A204.1 (cell line): ENCODE measurements around the gene PITPNM3.
"Not testable (repeated sequence)": the region's sequence is repeated elsewhere in the genome, so short reads cannot be mapped to it uniquely, and the experiment has no call there.

Source experiments
- FAIRE-seq: peaks from 2 replicates; lab custom pipeline; 2012; peaks lifted over from hg19 to GRCh38; lab: Jason Lieb, UNC

The PITPNM3 gene

DNA sequence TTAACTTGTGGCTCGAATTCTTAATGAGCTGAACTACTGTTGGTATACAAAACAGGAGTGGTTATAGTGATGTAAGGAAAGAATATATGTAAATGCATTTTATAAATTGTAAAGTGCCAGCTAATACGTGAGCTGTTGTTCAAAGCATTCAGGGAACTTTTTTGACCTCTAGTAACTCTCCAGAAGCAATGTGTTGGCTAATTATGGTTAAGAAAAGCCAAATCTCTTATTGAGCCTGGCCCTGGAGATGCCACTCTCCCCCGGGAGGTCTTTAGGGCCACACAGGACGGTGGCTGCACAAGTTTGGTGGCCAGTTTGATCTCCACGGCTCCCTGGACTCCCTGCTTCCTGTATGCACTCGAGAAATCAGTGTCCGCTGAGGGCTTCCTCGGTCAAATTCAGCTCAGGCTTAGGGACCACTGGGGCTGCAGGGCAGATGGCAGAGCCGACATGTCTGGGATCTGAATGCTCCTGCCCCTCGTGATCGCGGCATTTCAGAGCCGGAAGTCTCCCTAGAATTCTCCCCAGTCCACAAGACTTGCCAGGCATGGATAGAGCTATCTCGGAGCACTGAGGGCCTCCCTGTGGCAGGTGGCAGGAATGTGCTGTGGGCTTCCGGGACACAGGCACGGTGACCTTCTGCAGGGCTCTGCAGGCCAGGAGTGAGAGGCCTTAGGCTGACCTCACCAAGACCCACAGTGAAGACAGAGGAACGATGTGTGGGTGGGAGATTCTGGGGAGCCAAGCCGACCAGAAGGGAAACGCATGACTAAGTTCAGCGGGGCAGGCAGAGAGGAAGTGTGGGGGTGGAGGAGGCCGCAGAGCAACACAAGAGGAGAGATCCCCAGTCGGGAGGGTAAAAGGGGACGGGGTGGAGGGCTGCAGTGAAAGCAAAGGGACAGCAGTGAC lies 18.6 kb upstream of the PITPNM3 start:
- no peak for FAIRE-seq

GRCh38 chr17:6573982-6574686 lies 17.8 kb upstream of the PITPNM3 start:
- FAIRE-seq: no peak

- not testable (repeated sequence) for FAIRE-seq
Measured at GRCh38 chr17:6573495-6573894, 17.1 kb upstream of the PITPNM3 start.

DNA sequence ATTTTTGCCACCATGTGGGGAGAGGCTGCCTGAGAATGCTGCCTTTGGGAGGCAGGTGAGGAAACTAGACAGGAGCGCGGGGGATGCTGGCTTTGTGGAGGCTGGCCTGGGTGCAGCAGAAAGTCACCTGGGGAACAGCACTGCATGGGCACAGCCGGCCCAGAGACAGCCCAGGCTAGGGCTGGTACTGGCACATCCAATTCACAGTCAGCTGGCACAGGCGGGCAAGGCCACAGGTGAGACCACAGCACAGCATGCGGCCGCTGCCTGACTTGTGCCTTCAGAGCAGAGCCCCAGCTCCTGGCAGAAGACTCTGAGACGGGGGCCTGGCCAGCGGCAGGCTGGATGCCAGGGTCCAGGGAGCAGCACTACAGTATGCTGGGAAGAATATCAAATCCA lies 16.6 kb upstream of the PITPNM3 start:
- FAIRE-seq: no peak

GRCh38 chr17:6571452-6571781 lies 15.1 kb upstream of the PITPNM3 start:
- no peak for FAIRE-seq

DNA sequence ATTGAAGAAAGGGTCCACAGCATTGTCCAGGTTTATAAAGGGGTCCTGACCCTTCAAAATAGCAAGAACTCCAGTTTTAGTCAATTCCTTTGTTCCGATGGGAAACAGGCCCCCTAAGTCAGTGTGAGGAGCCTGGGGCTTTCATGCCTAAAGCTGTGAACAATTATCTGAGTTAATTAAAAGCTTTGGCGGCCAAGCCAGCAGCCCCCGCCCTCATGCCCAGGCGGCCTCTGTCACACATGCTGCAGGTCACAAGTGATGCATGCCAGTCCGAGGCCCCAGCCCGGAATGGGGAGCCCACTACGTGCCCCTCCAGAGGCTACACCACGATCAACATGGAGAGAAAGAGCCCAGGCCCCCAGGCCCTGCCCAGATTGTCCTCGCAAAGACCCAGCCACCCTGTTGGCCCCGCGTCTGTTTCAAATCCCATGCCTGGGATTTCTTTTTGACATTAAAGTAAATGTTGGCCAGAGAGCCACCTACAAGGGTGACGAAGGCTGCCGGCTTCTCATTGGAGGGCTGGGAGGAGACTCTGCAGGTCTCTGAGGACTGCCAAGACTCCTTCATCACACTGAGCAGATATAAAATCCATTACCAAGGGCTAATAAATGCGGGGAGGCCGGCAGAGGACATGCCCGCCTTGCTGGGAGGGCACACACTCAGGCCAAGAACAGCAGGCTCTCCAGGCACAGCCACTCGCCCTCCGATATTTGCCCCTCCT lies 14.5 kb upstream of the PITPNM3 start:
- FAIRE-seq: no peak

DNA sequence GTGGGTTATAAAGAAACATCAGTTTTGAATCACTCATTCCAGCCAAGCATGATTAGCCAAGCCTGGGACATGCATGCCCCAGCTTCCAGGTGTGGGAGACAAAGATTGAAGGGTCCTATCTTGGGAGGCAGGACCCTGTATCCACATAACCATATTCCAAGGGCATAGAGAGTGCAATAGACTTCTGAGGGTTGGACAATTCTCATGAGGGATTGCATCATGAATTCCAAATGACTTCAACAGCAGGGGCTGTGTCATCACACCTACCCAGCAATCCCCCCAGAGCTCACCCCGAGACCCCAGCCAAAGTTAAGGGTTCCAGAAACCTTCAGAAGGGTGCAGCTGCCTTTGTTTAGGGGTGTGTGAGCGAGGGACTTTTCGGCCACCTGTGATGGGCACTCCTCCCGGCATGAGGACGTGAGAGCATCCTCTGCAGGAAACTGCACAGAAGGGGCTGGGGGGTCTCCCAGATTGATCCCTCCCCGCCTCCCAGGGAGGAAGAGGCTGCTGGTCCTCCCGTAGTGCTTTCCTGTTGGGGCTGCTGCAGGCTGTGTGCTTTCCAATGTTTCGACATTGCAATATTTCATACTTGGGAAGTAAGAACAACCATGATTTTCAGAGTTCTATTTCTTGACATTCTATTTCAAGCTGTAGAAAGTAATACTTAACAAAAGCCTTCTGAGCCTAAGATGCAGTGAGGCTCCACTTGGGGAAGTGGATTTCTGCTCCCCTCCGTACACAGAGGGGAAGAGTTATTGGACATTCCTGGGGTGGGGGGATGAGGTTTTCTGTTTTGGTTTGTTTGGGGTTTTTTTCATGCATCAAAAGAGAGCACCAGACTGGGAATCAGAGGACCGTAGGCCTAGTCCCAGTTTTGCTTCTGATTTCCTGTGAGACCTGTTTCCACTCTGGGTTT lies 13.3 kb upstream of the PITPNM3 start:
- FAIRE-seq: no peak

DNA sequence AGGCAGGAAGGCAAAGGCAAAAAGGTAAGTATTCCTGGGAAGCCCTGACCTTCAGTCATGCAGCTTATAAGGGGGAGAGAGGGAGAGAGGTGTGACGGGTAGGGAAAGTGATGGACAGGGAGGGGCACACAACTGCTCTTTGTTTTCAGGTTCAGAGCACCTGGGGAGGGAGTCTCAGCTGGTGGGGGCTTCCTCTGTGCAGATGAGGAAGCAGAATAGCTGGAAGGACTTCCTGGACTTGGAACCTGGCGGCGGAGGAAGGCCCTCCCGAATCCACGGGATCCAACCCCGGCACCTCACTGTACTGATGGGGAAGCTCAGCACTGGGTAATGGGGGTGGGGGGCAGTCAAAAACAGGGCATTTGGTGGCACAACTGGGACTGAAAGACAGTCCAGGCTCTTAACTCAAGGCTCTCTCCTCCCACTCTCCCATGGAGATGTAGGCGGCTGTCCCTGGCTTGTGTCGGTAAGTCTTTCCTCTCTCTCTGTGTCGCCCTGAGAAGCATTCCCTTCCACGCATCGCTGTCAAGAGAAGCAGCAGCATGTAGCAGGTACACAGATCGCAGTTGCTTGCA lies 11.9 kb upstream of the PITPNM3 start:
- no peak for FAIRE-seq

DNA sequence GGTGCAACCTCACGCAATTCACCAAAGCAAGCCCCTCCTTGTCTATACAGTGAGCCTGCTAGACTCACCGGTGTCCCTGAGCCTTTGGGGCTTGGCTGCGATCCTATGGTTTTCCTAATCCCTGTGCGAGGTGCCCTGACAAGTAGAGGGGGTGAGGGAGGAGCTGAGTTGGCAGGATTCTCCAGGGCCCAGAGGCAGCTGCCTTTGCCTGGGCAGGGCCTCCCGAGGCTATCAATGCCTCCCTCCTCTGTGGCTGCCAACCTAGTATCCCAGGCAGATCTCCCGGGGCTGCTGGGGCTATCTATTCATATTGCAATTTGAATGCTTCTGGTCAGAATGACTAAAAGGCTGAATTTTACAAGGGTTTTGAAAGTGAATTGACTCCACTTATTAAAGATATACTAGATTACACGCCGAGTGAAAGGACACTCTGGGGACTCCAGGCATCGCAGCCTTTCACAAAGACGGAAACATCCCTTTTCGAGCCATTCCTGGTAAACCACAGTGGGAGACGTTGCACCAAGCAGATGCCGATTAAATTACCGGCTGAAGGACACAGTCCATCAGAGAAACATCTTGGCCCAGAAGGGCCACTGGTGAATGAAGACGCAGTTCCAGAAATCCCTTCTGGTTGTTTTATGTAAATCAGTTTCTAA lies 11.3 kb upstream of the PITPNM3 start:
- no peak for FAIRE-seq

GRCh38 chr17:6561446-6561845 lies 5.1 kb upstream of the PITPNM3 start:
- no peak for FAIRE-seq

DNA sequence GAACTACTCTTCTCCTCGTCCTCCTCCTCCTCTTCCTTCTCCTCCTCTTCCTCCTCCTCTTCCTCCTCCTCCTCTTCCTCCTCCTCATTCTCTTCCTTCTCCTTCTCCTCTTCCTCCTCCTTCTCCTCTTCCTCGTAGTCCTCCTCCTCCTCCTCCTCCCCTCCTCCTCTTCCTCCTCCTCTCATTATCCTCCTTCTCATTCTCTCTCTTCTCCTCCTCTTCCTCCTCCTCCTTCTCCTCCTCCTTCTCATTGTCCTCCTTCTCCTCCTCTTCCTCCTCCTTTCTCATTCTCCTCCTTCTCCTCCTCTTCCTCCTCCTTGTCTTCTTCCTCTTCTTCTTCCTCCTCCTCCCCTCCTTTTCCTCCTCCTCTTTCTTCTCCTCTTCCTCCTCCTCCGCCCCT lies 4.1 kb upstream of the PITPNM3 start:
- FAIRE-seq: no peak

GRCh38 chr17:6559753-6560215 lies 3.4 kb upstream of the PITPNM3 start:
- no peak for FAIRE-seq

- FAIRE-seq: no peak
Measured at GRCh38 chr17:6558932-6559752, 2.8 kb upstream of the PITPNM3 start.

DNA sequence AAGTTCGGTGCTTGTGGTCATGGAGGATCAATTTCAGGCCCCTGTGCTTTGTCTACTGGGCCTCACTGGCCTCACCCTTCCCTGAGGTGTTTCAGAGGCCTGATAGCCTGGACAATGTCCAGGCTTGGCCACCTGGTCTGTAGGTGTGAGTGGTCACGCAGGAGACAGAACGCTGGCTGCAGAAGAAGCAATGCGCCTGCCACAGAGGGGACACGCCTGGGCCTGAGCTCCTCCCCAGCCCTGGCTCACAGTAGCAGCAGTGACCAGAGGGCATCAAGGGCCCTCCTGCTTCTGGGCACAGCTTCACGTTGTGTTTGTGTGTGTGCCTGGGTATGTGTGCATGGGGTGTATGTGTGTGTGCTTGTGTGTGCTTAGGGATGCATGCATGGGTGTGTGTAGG lies 1.9 kb upstream of the PITPNM3 start:
- no peak for FAIRE-seq

GRCh38 chr17:6557040-6557438 lies 684 bp upstream of the PITPNM3 start:
- no peak for FAIRE-seq

- no peak for FAIRE-seq
Measured at GRCh38 chr17:6555331-6556120, 829 bp downstream of the PITPNM3 start.

DNA sequence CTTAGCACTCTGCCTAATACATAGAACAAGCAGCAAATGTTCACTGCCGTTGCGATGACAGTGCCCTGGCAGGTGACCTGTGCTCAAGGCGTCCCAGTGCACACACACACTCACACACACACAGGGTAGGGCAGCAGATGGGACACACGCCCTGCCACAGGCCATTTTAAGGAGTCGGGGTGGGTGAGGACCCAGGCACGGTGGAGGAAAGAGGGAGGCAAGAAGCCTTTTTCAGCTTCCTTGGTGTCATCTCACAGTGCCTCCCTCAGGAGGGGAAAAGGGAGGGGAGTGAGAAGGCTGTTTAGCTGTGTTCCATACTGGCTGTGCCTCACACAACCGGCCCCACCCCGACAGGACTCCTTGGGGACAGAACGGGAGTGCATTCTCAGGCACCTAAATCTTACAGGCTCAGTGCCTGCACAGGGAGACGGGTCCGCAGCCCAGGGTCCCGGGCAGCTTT lies 1.5 kb downstream of the PITPNM3 start:
- FAIRE-seq: no peak

GRCh38 chr17:6554342-6554741 lies 2.0 kb downstream of the PITPNM3 start:
- FAIRE-seq: no peak

GRCh38 chr17:6551869-6552531 lies 4.4 kb downstream of the PITPNM3 start:
- FAIRE-seq: no peak
